ENCODE measurements around the gene FBXW8.

- no peak for TF ChIP-seq CTCF (IDR thresholded peaks at IDR 0.05)
- no peak for TF ChIP-seq POLR2A (IDR thresholded peaks at IDR 0.05)
- TF ChIP-seq POLR2AphosphoS5 (IDR thresholded peaks at IDR 0.05; ENCODE audit: insufficient read depth in 1 of 2, low read depth in 1 of 2), result no peak
Measured at GRCh38 chr12:116896411-116896924, 14.3 kb upstream of the FBXW8 start.

Measured in vagina (tissue), 2 donors.